22Rv1 (cell line): Measurements from ENCODE around the gene SASH1.

ENCODE experiments used
- H3K27ac ChIP-seq: fragments of 450-650 bp; 2 replicates; pipeline ENCODE4 v1.5.1; 2017
- ZFX ChIP-seq: fragments of 450-650 bp; IDR thresholded peaks from 2 replicates; pipeline ENCODE4 v1.6.1; 2017; ENCODE audit warnings: antibody characterized with exemption, borderline replicate concordance
- TF ChIP-seq, protein P1 (sequence below): fragments of 450-650 bp; IDR thresholded peaks from 2 replicates; pipeline ENCODE4 v1.5.1; 2017; ENCODE audit warnings: mild to moderate bottlenecking

The SASH1 gene

DNA sequence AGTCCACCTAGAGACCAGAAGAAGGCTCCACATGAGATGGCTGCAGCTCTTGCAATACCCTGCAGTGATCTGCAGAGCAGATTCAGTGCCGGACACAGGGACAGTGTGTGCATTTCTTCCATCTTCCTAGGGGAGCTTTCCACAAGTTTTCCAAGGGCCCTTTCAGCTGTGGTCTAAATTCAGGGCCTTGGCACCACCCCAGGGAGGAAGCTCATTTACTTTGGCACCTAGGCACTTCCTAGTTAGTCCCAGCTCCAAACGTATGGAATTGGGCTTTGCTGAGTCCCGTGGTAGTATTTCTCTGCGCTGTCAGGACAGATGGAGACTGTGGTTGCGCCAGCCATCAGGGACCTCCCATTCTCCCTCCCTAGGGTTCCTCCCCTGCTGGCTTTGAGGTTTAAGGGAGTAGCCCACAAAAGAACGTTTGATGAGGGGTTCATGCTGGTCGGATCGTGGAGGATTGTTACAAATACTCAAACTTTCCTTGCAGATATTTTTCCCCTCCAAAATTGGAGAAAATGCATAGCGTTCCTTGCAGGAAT, 221.9 kb downstream of the SASH1 start:
- H3K27ac ChIP-seq: no peak overlapping the region
- TF ChIP-seq ZFX: no peak
- TF ChIP-seq, protein P1, sequence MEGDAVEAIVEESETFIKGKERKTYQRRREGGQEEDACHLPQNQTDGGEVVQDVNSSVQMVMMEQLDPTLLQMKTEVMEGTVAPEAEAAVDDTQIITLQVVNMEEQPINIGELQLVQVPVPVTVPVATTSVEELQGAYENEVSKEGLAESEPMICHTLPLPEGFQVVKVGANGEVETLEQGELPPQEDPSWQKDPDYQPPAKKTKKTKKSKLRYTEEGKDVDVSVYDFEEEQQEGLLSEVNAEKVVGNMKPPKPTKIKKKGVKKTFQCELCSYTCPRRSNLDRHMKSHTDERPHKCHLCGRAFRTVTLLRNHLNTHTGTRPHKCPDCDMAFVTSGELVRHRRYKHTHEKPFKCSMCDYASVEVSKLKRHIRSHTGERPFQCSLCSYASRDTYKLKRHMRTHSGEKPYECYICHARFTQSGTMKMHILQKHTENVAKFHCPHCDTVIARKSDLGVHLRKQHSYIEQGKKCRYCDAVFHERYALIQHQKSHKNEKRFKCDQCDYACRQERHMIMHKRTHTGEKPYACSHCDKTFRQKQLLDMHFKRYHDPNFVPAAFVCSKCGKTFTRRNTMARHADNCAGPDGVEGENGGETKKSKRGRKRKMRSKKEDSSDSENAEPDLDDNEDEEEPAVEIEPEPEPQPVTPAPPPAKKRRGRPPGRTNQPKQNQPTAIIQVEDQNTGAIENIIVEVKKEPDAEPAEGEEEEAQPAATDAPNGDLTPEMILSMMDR: no peak

DNA sequence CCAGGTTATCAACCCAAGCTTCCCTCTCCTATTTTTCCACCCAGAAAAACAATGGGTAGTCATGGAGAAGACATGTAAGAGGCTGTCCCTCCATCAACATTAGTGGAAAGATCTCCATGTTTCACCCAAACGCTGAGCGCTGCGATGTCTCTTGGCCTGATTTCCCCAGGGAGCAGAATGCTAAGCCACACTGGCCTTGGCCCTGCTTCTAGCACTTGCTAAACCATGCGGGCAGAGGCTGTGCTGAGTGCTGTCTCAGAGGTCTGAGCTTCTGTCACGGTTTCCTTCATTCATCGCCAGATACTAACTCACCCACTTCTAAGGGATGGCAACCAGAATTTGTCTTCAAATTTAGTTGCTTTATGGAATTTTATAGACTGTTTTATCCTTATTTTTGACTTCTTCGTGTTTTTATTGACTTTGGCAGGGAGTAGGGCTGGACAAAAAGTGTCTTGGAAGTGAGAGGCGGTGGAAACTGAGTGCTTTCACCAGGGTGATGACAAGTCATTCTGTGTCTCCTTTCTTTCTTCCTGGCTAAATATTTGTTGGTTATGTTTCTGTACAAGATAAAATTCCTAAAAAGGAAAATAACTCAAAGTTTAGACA, 222.8 kb downstream of the SASH1 start:
- TF ChIP-seq, protein P1: no peak
- no peak for TF ChIP-seq ZFX
- H3K27ac ChIP-seq: no peak overlapping the region

DNA sequence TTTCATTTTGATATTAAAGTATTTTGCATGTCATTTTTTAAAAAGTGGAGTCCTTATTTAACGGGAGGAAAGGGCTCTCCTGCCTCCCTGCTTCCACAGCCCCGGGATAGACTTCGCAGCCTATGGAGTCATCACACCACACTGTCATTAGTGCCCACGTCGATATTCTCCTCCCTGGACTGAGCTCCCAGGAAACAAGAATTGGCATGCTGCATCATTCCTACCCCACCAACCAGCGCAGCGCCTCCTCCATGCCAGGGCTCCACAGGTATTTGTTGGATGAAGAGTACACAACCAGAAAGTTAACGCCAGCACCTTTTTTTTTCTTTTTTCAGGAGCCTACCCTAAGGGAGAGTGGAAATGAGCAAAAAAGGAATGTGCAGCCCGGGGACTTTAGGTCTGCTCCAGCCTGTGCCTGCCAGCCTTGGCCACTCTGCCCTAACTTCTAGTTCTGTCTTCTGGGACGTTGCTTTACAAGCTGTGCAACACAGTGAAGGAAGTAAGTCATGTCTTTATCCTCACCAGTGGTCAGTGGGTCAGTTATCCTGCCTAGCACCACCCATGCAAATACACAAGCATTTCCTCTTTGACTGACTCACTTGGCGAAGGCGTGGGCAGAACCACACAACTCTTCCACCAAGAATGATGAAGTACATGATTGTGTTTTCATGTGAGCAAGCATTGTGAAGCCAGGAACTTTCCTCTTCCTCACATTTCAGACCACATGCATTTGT, 223.5 kb downstream of the SASH1 start:
- no peak for TF ChIP-seq ZFX
- TF ChIP-seq, protein P1: no peak
- H3K27ac ChIP-seq: no peak overlapping the region

DNA sequence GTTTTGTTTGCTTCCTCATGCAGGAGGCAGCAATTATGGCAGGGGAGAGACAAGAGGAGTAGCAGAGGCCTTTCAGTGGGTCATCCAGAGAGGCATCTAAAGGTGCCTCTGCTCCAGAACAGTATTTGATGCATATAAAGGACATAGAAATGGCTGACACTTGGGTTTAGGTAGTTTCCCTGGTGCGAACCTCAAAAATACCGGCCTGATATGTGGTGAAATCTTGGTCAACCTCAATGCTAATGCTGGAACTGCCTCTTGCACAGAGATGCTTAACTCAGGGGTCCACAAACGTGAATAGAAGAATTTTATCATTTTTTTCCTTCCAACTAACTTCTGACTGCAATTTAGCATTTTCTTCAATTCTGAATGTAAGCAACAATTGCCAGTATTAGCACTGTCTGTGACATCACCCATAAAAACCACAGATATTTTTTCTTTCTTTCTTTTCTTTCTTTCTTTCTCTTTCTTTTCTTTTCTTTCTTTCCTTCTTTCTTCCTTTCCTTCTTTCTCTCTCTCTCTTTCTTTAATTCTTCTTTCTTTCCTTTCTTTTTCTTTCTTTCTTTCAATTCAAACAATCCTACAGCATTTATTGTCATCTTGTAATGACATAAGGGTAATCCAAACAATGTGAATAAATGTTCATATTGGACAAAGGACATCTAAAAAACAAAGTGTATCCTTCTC, 224.2 kb downstream of the SASH1 start:
- no peak for TF ChIP-seq ZFX
- TF ChIP-seq, protein P1: no peak
- H3K27ac ChIP-seq: no peak overlapping the region

DNA sequence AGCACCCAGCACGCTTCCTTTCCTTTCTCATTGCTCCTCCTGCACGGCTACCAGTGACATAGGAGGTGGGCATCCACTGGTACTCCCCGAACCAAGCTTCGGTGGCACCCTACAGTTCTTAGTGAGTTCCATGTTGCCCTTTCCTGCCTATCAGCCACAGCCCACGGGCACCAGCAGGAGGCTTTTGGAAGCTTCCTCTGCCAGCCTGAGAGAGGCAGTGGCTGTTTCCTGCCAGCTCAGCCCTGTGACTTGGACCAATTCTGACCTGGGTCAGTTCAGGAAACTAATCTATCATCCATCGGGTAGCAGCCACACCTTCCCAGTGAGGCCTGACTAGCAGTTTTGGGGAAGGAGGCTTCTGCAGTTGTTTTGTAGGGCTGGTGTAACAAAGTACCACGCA, 227.8 kb downstream of the SASH1 start:
- no peak for TF ChIP-seq ZFX
- TF ChIP-seq, protein P1: no peak
- H3K27ac ChIP-seq: no peak overlapping the region

DNA sequence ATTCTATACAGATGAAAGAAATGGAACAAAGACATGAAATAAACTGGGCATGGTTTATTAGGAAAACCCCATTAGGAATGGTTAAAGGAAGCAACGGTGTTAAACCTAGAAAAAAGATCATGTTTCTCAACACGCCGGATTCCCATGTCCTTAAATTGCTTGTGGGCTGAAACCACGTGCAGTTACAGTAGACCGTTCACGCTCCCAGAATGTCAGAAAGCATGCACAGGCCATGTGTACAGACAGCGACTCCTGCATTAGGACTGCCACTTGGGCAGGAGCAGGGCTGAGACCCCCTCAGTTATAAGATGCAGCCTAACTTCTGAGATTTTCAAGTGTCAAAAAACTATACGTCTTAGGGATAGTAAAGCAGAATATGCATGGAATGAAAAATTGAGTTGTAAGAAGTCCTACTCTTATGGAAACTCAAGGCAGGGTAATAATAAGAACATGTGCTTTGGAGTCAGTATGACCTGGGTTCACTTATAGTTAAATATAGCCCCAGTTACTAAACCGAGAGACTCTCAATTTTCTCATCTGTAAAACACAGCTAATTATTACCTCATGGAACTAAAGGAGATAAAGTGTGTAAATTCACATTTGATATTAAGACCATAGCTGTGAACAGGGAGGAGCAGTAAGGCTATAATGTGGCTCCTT, 230.2 kb downstream of the SASH1 start:
- H3K27ac ChIP-seq: no peak overlapping the region
- TF ChIP-seq ZFX: no peak
- TF ChIP-seq, protein P1: no peak
